T-helper 2 cell treated with Interferon-gamma antibody and Interleukin-4, amounts not matched to agents 100 ng/mL and 5 ng/mL, for 36 hours (primary cell): ENCODE data around the gene SMIM15. TPM values are rescaled to one million over a fixed set of nuclear protein-coding genes. Genes with fewer than 3 reads are reported as not detected.

ENCODE experiments used
- intact Hi-C: fragments of 100-400 bp; cut with micrococcal nuclease; formaldehyde crosslinking; loops from one replicate; pipeline ENCODE4 v1.15.1; 2023
- total RNA-seq: library from RNA; stranded (reverse); gene quantifications from 2 replicates; pipeline ENCODE4 v1.2.3, GENCODE V29; 2022

The SMIM15 gene
- total RNA-seq, 1 donor from 2014 or later: 62.8 TPM

- intact Hi-C loops: loop anchor here (10.0 kb wide), 1 partner anchor 494 kb away; no protein-coding TSS in a partner anchor
Observed at GRCh38 chr5:61160497-61160896, 1.8 kb downstream of the SMIM15 start.

GRCh38 chr5:61159836-61160235, 2.4 kb downstream of the SMIM15 start:
- intact Hi-C loops: loop anchor here (10.0 kb wide), 1 partner anchor 495 kb away; no protein-coding TSS in a partner anchor

- intact Hi-C loops: no loop called here
Observed at GRCh38 chr5:61159070-61159469, 3.2 kb downstream of the SMIM15 start.

DNA sequence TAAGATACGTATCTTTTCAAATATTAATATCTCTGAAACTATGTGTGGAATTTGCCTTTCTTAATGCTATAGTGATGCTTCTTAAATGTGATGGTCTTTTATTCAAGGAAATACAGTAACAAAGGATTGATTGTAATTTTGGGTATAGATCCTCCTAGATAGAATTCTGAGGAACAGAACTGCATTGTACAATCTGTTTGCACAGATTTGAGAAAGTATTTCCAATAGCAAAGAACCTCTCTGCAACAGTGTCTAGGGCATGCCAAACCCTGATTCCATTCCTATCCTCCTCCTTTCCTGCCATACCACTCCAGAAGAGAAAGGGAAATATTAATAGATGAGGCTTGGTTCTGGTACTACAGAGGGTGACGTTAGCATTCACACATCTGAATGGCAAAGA, 10.4 kb downstream of the SMIM15 start:
- intact Hi-C loops: no loop called here

GRCh38 chr5:61148515-61148914, 13.8 kb downstream of the SMIM15 start:
- intact Hi-C loops: no loop called here

DNA sequence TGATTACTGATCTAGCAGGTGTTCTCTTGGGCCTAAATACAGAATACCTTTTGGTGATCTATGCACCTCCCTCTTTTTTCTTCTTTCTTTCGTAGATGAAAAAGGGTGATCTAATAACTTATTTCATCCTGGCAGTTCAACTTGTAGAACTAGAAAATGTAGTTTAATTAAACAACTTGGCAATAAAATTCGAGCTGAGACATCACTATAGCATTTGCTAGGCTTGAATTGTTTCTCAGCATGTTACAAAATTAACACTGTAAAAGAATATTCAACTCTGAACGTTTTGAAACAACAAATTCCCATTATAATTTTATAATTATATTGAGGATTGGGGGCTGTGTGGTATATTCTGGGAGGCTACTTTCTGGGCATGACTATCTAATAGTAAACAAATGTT, 19.5 kb downstream of the SMIM15 start:
- intact Hi-C loops: no loop called here

DNA sequence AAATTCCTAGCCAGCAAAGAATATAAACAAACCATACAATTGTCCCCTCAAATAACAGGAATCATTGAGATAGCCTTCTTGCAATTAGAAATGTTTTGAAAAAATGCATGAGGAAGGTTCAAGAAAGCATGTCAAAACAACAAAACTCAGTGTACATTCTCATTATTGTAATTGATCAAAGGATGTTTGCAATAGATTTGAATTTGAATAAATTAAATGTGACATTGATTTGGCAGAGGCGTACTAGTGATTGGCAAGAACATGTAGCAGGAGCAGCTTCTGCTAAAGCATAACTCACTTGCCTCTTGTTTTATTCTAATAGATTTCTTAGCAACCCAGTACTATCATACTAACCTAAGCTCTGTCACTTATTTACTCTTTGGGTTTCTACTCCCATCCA, 19.9 kb downstream of the SMIM15 start:
- intact Hi-C loops: no loop called here

DNA sequence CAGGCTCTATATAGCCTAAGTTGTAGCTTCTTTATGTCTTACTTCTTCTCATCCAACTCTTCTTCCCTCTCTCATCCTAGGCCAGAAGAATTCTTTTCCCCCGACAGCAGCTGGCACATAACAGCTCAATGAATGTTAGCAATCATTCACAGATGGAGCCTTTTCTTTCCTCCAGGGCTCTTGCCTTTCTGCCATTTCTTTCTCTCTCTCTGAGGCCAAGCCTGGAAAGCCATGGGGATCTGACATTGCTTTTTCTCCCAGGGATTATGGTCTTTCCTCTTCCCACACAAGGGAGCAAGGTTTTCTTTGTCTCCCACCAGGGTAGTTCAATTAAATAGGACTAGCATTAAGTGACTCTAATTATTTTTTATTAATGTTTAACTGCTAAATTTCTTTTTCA, 20.5 kb downstream of the SMIM15 start:
- intact Hi-C loops: no loop called here

GRCh38 chr5:61139931-61140330, 22.3 kb downstream of the SMIM15 start:
- intact Hi-C loops: no loop called here

- intact Hi-C loops: no loop called here
Observed at GRCh38 chr5:61139094-61139873, 23.0 kb downstream of the SMIM15 start.

DNA sequence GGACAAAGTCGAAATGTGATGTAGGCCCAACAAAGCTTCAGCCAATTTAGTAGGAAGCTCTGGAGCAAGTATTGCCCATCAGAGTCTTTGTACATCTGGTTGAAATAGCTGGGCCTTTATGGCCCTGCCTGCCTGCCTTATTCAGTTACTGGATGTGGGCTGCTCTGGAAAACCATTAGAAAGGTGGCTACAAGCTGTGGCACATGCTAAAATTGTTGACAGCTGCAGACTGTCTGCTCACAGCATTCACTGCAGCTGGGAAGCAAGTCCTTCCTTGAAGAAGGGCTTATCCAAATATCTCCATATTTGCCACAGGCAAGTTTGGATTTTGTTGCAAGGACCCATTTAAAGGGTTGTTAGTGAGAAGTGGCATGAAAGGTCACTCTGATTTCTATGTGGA, 24.4 kb downstream of the SMIM15 start:
- intact Hi-C loops: no loop called here

DNA sequence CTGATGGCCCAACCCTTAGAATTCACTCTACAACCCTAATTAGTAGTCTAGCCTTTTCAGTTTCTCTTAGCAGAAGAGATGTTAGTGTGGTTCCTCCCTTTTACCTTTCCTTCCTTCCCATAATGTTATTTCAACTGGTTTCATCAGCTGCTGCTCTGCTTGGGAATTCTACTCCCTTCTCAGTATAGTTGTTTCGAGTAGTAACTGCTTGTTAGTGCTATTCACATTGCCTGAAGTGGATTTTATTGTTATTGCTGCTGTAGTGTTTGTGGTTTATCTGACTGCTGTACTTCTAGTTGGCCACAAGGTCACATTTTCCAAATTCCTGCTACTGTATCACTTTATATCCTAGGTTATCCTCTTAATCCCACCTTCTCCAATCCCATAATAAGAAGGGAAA, 29.7 kb downstream of the SMIM15 start:
- intact Hi-C loops: no loop called here

- intact Hi-C loops: no loop called here
Observed at GRCh38 chr5:61130289-61130688, 32.0 kb downstream of the SMIM15 start.

- intact Hi-C loops: no loop called here
Observed at GRCh38 chr5:61123145-61123544, 39.1 kb downstream of the SMIM15 start.

DNA sequence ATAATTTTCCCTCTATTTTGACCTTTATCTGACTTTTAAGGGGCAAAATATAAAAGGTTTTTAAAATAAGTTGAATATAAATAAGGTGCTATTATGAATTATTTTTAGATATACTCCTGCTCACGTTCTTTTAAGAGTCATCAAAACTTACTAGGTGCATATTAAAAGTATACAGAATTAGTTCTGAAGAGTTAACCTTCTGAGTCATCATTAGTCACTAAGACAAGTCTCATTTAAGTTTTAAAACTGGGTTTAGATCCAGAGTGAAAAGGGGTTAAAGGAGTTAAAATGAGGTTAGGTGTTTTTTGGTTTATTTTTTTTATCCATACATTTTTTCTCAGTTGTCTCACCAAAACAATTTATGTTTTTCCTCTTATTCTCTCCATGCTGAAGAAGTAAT, 41.7 kb downstream of the SMIM15 start:
- intact Hi-C loops: no loop called here

DNA sequence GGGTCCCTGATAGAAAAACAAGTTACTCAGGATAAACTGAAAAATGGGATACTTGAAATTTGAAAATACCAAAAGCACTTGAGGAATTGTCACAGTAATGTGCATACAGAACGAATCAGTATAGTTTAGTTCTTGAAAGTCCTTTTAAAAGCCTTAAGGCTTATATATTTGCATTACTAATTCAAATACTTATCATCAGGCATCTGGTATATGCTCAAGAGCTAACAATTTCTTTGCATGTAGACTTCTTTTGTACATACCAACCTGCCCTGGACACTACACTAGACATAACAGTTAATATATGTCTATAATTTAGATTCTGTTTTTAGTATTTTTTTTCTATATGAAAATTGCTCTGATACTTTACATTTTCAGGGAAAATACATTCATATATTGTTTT, 43.2 kb downstream of the SMIM15 start:
- intact Hi-C loops: no loop called here

DNA sequence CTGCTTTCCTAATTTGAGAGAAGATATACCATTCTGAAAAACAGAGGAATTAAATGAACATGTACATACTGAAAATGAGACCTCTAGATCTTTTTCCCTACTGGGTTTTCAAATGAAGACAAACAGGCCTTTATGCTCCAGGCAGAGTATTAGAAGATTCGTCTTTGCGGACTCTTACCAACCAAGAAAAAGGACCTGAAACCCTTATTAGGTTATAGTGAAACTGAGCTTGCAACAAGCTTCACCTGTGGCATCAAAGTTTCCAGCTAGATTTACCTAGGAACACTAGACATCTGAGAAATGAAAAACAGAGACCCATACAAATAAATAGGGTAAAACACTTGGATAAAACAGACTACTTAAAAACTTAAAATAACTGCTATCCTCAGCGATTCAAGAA, 46.3 kb downstream of the SMIM15 start:
- intact Hi-C loops: no loop called here

DNA sequence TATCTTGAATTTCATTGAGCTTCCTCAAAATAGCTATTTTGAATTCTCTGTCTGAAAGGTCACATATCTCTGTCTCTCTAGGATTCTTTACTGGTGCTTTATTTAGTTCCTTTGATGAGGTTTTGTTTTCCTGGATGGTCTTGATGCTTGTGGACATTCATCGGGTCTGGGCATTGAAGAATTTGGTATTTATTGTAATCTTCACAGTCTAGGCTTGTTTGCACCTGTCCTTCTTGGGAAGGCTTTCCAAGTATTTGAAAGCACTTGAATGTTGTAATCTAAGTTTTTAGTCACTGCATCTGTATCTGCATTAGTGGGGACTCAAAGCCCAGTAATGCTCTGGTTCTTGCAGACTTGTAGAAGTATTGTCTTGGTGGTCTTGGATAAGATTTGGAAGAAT, 47.8 kb downstream of the SMIM15 start:
- intact Hi-C loops: no loop called here

Other genes with a start within 250 kb of the SMIM15 start
- 8.8 and 9.0 TPM in 2 replicates for gene ERCC8, start 217.4 kb downstream of the SMIM15 start, total RNA-seq
- gene NDUFAF2, start 217.3 kb downstream of the SMIM15 start, total RNA-seq: 18.3 and 20.6 TPM in 2 replicates
- gene ZSWIM6, start 169.8 kb upstream of the SMIM15 start, total RNA-seq: 5.1 and 5.3 TPM in 2 replicates